Prostate gland (tissue), 2 donors: ENCODE measurements around the gene ST14. TPM values are rescaled to one million over a fixed set of nuclear protein-coding genes. Genes with fewer than 3 reads are reported as not detected.
A peak's percentile ranks its signal among the peaks of the same experiment; 100 is the strongest.

ENCODE experiments used
- DNase-seq: peaks from one replicate; pipeline ENCODE4 v3.0.0-alpha.2; 2019; ENCODE audit warnings: low spot score
- H3K27ac ChIP-seq, 2 donors: fragments of 200-600 bp; sonication (generic); 2 replicates each; pipeline ENCODE4 v1.5.1; 2017 to 2019
- H3K27me3 ChIP-seq: fragments of 200-600 bp; sonication (generic); replicated peaks from 2 replicates; pipeline ENCODE4 v1.5.1; 2019; ENCODE audit not compliant: insufficient read depth
- H3K36me3 ChIP-seq, 2 donors: fragments of 200-600 bp; sonication (generic); 1 replicate in 1 of 2; 2 replicates in 1 of 2; pipeline versions ENCODE4 v1.5.1 to v1.8.1; 2017 to 2019
- H3K4me1 ChIP-seq: fragments of 200-600 bp; sonication (generic); replicated peaks from 2 replicates; pipeline ENCODE4 v1.5.1; 2019
- H3K4me3 ChIP-seq, 2 donors: fragments of 200-600 bp; sonication (generic); 2 replicates each; pipeline ENCODE4 v1.5.1; 2017 to 2019
- H3K9me3 ChIP-seq: fragments of 200-600 bp; sonication (generic); 2 replicates; pipeline ENCODE4 v1.5.1; 2017
- CTCF ChIP-seq, 4 experiments: fragments of 200-600 bp in 2 of 4; fragments of 450-650 bp in 2 of 4; sonication (generic) in 2 of 4; IDR thresholded peaks; 1 replicate in 3 of 4; 2 replicates in 1 of 4; pipeline ENCODE4 v1.5.1; 2016 to 2019; ENCODE audit warnings: antibody characterized with exemption in 4 of 4, mild to moderate bottlenecking in 2 of 4, moderate library complexity in 2 of 4
- POLR2A ChIP-seq: fragments of 450-650 bp; IDR thresholded peaks from one replicate; pipeline ENCODE4 v1.6.1; 2016; ENCODE audit warnings: antibody characterized with exemption, mild to moderate bottlenecking
- POLR2AphosphoS5 ChIP-seq: sonication (generic); formaldehyde crosslinking; IDR thresholded peaks from one replicate; pipeline ENCODE4 v1.6.1; 2017; ENCODE audit warnings: antibody characterized with exemption
- WGBS: methylation state at CpG from one replicate; pipeline ENCODE4 v1.1.5; 2018; 5-methylcytosine and 5-hydroxymethylcytosine counted together
- intact Hi-C: fragments of 100-400 bp; cut with DNase I; formaldehyde crosslinking; loops from one replicate; pipeline ENCODE4 v1.14.2; 2022
- total RNA-seq, 2 donors: library from RNA; depleted of rRNA; stranded (reverse); fragments of >200 nt; gene quantifications; one replicate each; pipeline ENCODE4 v1.1.0, GENCODE V29; 2016

The ST14 gene
- 100 to 1,000 TPM in 1 of 2 donors, 10 to 100 TPM in 1; 39.8 to 114 TPM for total RNA-seq

- H3K9me3 ChIP-seq: no peaks in the 10 kb centered on the region
- H3K4me1 ChIP-seq: peaks cover 5% of the 10 kb centered on the region
- intact Hi-C loops: no loop called here
- TF ChIP-seq POLR2AphosphoS5 (peak; percentile 30), CTCF (IDR thresholded peaks at IDR 0.05) (peak in 1 of 4 experiments; percentile 4), POLR2A (peak; percentile 79)
- peak; percentile 79 for DNase-seq
- H3K27ac ChIP-seq: peak within 1 kb of the TSS; percentile 73 to 85
- 4% methylated on average over 65 of the region's 89 CpGs for WGBS
- H3K4me3 ChIP-seq: peak within 1 kb of the TSS; percentile 55 to 70
- no peaks in the 10 kb centered on the region for H3K27me3 ChIP-seq
- no peaks in the 10 kb centered on the region for H3K36me3 ChIP-seq
Measured at GRCh38 chr11:130159657-130160497, at the start of gene ST14. ST14 (plus strand) TSS chr11:130159782; CDS start chr11:130159980, 198 bp downstream.

GRCh38 chr11:130110339-130111108, 49.1 kb upstream of the ST14 start:
- intact Hi-C loops: no loop called here
- 85% methylated on average over 7 of the region's 7 CpGs for WGBS
- Histone ChIP-seq H3K27ac (no peak overlapping the region), H3K4me3 (no peak overlapping the region), H3K9me3 (no peaks in the 10 kb centered on the region), H3K4me1 (no peaks in the 10 kb centered on the region), H3K27me3 (no peaks in the 10 kb centered on the region), H3K36me3 (no peaks in the 10 kb centered on the region)
- no peak for DNase-seq
- TF ChIP-seq POLR2A: no peak
- no peak for TF ChIP-seq CTCF (IDR thresholded peaks at IDR 0.05)
- no peak for TF ChIP-seq POLR2AphosphoS5

GRCh38 chr11:130112071-130112830, 47.3 kb upstream of the ST14 start:
- H3K27me3 ChIP-seq: no peaks in the 10 kb centered on the region
- no peak overlapping the region for H3K27ac ChIP-seq
- no peak overlapping the region for H3K4me3 ChIP-seq
- no peak for DNase-seq
- intact Hi-C loops: no loop called here
- no peaks in the 10 kb centered on the region for H3K4me1 ChIP-seq
- TF ChIP-seq CTCF (IDR thresholded peaks at IDR 0.05): no peak
- TF ChIP-seq POLR2A: no peak
- TF ChIP-seq POLR2AphosphoS5: no peak
- no peaks in the 10 kb centered on the region for H3K36me3 ChIP-seq
- WGBS: 95% methylated on average over 10 of the region's 10 CpGs
- no peaks in the 10 kb centered on the region for H3K9me3 ChIP-seq

GRCh38 chr11:130114281-130114680, 45.3 kb upstream of the ST14 start:
- no peaks in the 10 kb centered on the region for H3K27me3 ChIP-seq

More at GRCh38 chr11:130114281-130114680, 45.3 kb upstream of the ST14 start:
- intact Hi-C loops: no loop called here
- DNase-seq: no peak
- WGBS: 70% methylated on average over 5 of the region's 5 CpGs
- H3K27ac ChIP-seq: no peak overlapping the region
- H3K9me3 ChIP-seq: no peaks in the 10 kb centered on the region
- no peaks in the 10 kb centered on the region for H3K4me1 ChIP-seq
- no peak for TF ChIP-seq POLR2A
- no peak for TF ChIP-seq CTCF (IDR thresholded peaks at IDR 0.05)
- no peaks in the 10 kb centered on the region for H3K36me3 ChIP-seq
- no peak overlapping the region for H3K4me3 ChIP-seq
